ENCODE measurements around the gene OPCML. TPM values are rescaled to one million over a fixed set of nuclear protein-coding genes. Genes with fewer than 3 reads are reported as not detected.

The OPCML gene
- polyA plus RNA-seq, 1 donor from 2014 or later = 11.6 TPM

- no peak for TF ChIP-seq SMC3 (conservative IDR thresholded peaks at IDR 0.05; ENCODE audit: poor library complexity)
- no peak for TF ChIP-seq RAD21 (conservative IDR thresholded peaks at IDR 0.05)
- TF ChIP-seq TAF1 (IDR thresholded peaks at IDR 0.05; ENCODE audit: low read depth) = no peak
- TF ChIP-seq EZH2 (IDR thresholded peaks at IDR 0.05; ENCODE audit: borderline replicate concordance, insufficient read depth, low read length, poor library complexity, severe bottlenecking) = no peak
- TF ChIP-seq, protein P1, sequence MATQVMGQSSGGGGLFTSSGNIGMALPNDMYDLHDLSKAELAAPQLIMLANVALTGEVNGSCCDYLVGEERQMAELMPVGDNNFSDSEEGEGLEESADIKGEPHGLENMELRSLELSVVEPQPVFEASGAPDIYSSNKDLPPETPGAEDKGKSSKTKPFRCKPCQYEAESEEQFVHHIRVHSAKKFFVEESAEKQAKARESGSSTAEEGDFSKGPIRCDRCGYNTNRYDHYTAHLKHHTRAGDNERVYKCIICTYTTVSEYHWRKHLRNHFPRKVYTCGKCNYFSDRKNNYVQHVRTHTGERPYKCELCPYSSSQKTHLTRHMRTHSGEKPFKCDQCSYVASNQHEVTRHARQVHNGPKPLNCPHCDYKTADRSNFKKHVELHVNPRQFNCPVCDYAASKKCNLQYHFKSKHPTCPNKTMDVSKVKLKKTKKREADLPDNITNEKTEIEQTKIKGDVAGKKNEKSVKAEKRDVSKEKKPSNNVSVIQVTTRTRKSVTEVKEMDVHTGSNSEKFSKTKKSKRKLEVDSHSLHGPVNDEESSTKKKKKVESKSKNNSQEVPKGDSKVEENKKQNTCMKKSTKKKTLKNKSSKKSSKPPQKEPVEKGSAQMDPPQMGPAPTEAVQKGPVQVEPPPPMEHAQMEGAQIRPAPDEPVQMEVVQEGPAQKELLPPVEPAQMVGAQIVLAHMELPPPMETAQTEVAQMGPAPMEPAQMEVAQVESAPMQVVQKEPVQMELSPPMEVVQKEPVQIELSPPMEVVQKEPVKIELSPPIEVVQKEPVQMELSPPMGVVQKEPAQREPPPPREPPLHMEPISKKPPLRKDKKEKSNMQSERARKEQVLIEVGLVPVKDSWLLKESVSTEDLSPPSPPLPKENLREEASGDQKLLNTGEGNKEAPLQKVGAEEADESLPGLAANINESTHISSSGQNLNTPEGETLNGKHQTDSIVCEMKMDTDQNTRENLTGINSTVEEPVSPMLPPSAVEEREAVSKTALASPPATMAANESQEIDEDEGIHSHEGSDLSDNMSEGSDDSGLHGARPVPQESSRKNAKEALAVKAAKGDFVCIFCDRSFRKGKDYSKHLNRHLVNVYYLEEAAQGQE (IDR thresholded peaks at IDR 0.05; ENCODE audit: borderline replicate concordance) = no peak
- no peak for TF ChIP-seq MXI1 (conservative IDR thresholded peaks at IDR 0.05; ENCODE audit: poor library complexity, severe bottlenecking)
- TF ChIP-seq, protein P2, sequence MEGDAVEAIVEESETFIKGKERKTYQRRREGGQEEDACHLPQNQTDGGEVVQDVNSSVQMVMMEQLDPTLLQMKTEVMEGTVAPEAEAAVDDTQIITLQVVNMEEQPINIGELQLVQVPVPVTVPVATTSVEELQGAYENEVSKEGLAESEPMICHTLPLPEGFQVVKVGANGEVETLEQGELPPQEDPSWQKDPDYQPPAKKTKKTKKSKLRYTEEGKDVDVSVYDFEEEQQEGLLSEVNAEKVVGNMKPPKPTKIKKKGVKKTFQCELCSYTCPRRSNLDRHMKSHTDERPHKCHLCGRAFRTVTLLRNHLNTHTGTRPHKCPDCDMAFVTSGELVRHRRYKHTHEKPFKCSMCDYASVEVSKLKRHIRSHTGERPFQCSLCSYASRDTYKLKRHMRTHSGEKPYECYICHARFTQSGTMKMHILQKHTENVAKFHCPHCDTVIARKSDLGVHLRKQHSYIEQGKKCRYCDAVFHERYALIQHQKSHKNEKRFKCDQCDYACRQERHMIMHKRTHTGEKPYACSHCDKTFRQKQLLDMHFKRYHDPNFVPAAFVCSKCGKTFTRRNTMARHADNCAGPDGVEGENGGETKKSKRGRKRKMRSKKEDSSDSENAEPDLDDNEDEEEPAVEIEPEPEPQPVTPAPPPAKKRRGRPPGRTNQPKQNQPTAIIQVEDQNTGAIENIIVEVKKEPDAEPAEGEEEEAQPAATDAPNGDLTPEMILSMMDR (IDR thresholded peaks at IDR 0.05; ENCODE audit: poor library complexity, severe bottlenecking) = no peak
- TF ChIP-seq EP300 (conservative IDR thresholded peaks at IDR 0.05; ENCODE audit: poor library complexity, severe bottlenecking) = no peak
- TF ChIP-seq POLR2AphosphoS5 (IDR thresholded peaks at IDR 0.05) = no peak
- H3K36me3 ChIP-seq (ENCODE audit: insufficient read depth, low read length) = no peaks in the 10 kb centered on the region
- H3K27me3 ChIP-seq (ENCODE audit: insufficient read depth, low read depth, low read length) = no peaks in the 10 kb centered on the region
- H3K4me3 ChIP-seq (ENCODE audit: low read length) = no peak overlapping the region
- no peaks in the 10 kb centered on the region for H3K9me2 ChIP-seq (ENCODE audit: insufficient read depth, low read length)
- H3K9me3 ChIP-seq (ENCODE audit: low read length) = no peaks in the 10 kb centered on the region
- no peak overlapping the region for H2AFZ ChIP-seq (ENCODE audit: low read depth, low read length)
- H3K4me2 ChIP-seq (ENCODE audit: low read length) = no peak overlapping the region
- H3K9ac ChIP-seq (ENCODE audit: low read length) = no peak overlapping the region
- H3F3A ChIP-seq (ENCODE audit: insufficient read depth, low read length, poor library complexity, severe bottlenecking) = no peaks in the 10 kb centered on the region
- no peaks in the 10 kb centered on the region for H4K20me1 ChIP-seq (ENCODE audit: insufficient read depth)
- H3K27ac ChIP-seq (ENCODE audit: low read length) = no peak overlapping the region
- no peaks in the 10 kb centered on the region for H3K79me2 ChIP-seq (replicated peaks; ENCODE audit: insufficient read depth, low read length)
Observed at GRCh38 chr11:132818951-132819350, 713.4 kb downstream of the OPCML start.

DNA sequence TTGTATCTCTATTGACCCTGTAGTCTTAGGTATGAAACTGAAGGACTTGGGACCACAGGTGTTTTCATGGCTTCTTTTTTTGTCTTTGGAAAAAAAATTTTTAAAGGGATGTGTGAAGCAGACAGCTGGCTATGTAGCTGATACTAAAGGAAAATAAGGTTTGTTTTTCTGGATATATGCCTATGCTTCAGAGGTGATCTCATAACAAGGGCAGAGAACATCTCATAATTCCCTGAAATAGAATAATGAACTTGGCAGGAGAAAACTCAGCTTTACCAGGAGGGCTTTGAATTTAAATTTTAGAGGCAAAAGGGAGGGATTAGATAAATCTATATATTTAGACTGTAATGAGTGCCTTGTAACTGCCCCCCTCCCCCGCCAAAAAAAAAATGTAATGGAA lies 714.9 kb downstream of the OPCML start:
- Histone ChIP-seq H2AFZ (ENCODE audit: low read depth, low read length) (no peak overlapping the region), H3K27me3 (ENCODE audit: insufficient read depth, low read depth, low read length) (no peaks in the 10 kb centered on the region), H3K4me2 (ENCODE audit: low read length) (no peak overlapping the region), H3F3A (ENCODE audit: insufficient read depth, low read length, poor library complexity, severe bottlenecking) (no peaks in the 10 kb centered on the region), H3K9ac (ENCODE audit: low read length) (no peak overlapping the region), H3K27ac (ENCODE audit: low read length) (no peak overlapping the region), H4K20me1 (ENCODE audit: insufficient read depth) (no peaks in the 10 kb centered on the region), H3K4me3 (ENCODE audit: low read length) (no peak overlapping the region), H3K9me3 (ENCODE audit: low read length) (no peaks in the 10 kb centered on the region), H3K79me2 (replicated peaks; ENCODE audit: insufficient read depth, low read length) (no peaks in the 10 kb centered on the region), H3K9me2 (ENCODE audit: insufficient read depth, low read length) (no peaks in the 10 kb centered on the region), H3K36me3 (ENCODE audit: insufficient read depth, low read length) (no peaks in the 10 kb centered on the region)
- TF ChIP-seq SMC3 (conservative IDR thresholded peaks at IDR 0.05; ENCODE audit: poor library complexity) = no peak
- no peak for TF ChIP-seq MXI1 (conservative IDR thresholded peaks at IDR 0.05; ENCODE audit: poor library complexity, severe bottlenecking)
- no peak for TF ChIP-seq RAD21 (conservative IDR thresholded peaks at IDR 0.05)

- Histone ChIP-seq H3K36me3 (ENCODE audit: insufficient read depth, low read length) (no peaks in the 10 kb centered on the region), H3K79me2 (replicated peaks; ENCODE audit: insufficient read depth, low read length) (no peaks in the 10 kb centered on the region), H3K9ac (ENCODE audit: low read length) (no peak overlapping the region), H3K4me3 (ENCODE audit: low read length) (no peak overlapping the region), H3K27ac (ENCODE audit: low read length) (no peak overlapping the region), H4K20me1 (ENCODE audit: insufficient read depth) (no peaks in the 10 kb centered on the region), H3K9me3 (ENCODE audit: low read length) (no peaks in the 10 kb centered on the region), H3F3A (ENCODE audit: insufficient read depth, low read length, poor library complexity, severe bottlenecking) (no peaks in the 10 kb centered on the region), H3K4me2 (ENCODE audit: low read length) (no peak overlapping the region), H2AFZ (ENCODE audit: low read depth, low read length) (no peak overlapping the region), H3K9me2 (ENCODE audit: insufficient read depth, low read length) (no peaks in the 10 kb centered on the region), H3K27me3 (ENCODE audit: insufficient read depth, low read depth, low read length) (no peaks in the 10 kb centered on the region)
- TF ChIP-seq MXI1 (conservative IDR thresholded peaks at IDR 0.05; ENCODE audit: poor library complexity, severe bottlenecking) (no peak), SMC3 (conservative IDR thresholded peaks at IDR 0.05; ENCODE audit: poor library complexity) (no peak)
- TF ChIP-seq, protein P2 (IDR thresholded peaks at IDR 0.05; ENCODE audit: poor library complexity, severe bottlenecking) = no peak
Observed at GRCh38 chr11:132814410-132814809, 717.9 kb downstream of the OPCML start.
